Stimulated activated CD8-positive, alpha-beta memory T cell treated with anti-CD3 and anti-CD28 coated beads, Interleukin-15, amount 100 ng/mL, for 4 hours (primary cell): ENCODE results near the gene KCNK7.

ENCODE experiments used
- DNase-seq, 2 donors: peaks; one replicate each; pipeline ENCODE4 v3.0.0-alpha.2; 2020; ENCODE audit warnings: low read depth in 2 of 2

Gene KCNK7

DNA sequence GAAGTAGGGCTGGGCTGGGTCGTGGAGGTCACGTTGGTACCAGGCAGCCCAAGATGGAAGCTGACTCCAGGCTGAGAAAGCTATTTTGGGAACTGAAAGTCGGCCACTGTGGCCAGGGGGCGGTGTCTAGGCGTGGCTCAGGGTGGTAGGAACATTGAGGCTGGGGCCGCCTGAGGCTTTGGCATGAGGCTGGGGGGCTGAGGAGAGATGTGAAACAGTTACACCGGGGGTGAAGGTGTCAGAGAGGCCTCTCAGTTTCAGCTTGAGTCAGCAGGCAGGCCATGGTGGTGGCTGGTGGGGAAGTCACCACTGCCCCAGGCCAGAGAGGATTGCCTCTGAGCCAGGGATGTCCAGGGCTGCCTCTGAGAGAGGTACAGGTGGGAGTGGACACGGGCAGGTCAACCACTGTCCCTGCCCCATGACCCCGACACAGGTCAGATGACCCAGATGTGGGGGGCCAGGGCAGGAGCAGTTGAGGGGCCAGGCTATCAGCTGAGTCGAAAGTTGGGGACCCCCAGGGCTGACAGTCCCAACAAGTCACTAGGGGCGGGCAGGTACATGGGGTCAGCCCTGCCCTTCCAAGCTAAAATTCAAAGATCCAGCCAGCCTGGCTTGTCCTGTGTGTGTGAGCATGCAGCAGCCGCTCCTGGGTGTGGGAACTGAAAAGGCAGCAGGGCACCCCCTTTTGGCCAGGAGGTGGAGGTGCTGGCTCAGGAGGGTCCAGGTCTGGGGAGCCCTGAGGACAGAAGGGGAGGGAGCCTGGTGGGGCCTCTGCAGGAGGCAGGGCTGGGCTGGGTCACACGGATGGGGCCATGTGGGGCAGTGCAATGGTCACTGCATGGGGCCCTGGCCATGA, 7.2 kb downstream of the KCNK7 start:
- DNase-seq = peak; percentile 43 to 57

DNA sequence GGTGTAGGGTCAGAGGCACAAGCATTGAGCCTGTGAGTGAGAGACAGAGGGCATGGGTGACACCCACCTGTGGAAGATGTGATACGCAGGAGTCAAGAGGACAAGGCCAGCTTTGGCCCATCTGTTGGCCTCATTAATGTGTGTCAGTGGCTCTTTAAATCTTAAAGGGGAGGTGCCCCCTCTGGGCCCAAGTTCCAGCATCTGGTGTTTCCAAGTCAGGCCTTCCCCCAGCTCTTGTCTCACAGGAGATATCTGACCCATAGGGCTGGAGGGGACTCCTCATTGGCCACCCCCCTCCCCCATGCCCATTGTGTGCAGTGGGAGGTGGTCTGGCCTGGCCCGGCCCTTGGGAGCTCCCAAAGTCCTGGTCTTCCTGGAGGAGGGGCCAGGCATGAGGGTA, 8.9 kb downstream of the KCNK7 start:
- DNase-seq = no peak

DNA sequence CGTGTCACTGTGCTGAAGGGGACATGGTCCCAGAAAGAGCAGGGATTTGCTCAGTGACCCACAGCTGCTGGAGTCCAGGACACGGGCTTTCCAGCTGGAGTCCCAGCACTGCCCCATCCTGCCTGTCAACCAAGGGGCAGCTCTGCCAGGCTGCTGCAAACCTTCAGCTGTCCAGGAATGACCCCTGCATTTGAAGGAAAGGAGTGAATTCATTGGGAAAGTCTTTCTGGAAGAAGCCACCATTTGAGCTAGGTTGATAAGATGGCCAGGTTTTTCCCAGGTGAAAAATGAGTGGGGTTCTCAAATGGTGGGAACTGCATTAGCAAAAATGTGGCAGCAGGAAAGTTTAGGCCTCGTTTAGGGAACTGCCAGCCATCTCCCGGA, 9.4 kb downstream of the KCNK7 start:
- DNase-seq = no peak

DNA sequence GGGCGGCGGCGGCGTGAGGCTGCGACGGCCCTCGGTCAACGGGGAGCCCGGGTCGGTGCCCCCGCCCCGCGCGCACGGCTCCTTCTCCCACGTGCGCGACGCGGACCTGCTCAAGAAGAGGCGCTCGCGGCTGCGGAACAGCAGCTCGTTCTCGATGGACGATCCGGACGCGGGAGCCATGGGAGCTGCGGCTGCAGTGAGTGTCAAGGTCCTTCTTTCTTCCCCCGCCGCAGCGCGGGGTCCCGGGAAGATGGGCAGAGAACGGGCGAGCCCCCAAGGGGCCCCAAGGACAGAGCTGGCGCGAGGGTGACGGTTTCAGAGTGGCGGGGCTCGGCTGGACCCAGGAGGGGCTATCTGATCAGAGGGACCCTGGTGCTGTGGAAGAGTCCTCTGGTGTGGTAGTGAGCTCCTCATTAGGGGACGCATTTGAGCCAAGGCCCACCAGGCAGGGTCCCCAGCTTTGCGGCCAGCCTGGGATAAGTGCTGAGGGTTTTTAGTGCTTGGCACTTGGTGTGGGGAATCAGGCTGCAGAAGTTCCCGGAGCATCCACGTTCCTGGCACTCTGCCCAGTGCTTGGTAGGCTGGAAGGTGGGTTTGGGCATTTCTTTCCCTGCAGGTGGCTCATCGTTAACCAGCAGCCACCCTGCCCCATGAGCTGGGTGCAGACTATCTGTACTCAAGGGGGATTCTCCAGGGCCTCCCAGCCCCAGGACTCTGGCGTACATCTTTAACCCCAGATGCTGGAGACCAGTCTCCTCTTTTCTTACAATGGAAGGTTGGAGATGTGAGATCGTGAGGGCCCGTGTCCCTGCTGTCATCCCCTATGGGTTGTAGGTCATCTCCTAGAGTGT, 10.0 kb downstream of the KCNK7 start:
- no peak for DNase-seq

DNA sequence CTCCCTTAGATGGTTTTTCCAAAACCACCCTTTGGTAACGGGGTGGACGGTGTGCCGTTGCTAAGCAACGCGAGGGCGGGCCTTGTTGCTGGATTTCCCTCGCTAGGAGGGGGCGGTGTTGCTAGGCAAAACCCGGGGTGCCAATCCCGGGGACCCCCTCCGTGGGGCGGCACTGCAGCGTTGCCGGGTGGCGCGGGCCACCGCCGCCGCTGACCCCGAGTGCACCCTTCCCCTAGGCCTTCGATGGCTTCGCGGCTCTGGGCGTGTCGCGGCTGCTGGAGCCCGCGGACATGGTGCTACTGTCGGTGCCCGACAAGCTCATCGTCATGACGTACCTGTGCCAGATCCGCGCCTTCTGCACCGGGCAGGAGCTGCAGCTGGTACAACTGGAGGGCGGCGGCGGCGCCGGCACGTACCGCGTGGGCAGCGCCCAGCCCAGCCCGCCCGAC, 10.9 kb downstream of the KCNK7 start:
- DNase-seq = no peak

DNA sequence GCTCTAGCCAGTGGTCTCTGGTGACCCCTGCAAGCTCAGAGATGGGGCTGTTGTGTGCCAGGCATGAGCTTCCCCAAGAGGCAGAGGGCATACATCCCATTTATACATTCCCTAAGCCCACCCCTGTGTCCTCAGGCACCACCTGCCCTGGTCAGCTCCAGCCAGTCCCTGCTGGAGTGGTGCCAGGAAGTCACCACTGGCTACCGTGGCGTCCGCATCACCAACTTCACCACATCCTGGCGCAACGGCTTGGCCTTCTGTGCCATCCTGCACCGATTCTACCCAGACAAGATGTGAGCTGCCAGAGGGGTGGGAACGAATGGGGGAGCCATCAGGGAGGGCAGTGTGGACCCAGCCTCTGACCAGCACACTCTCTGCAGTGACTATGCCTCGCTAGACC, 11.5 kb downstream of the KCNK7 start:
- DNase-seq = no peak

DNA sequence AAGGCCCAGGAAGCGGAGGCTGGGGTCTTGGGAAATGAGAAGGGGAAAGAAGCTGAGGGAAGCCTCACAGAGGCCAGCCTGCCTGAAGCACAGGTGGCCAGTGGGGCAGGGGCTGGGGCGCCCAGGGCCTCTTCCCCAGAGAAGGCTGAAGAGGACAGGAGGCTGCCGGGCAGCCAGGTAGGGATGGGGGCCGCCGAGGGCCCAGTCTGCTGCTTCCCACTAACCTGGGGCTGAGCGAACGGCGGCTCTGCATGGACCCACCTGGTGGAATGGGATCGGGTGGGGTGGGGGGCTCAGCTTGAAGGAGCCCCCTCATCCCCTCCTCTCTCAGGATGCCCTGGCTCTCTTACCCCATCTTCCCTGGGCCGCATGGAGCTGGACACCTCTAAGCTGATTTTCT, 12.0 kb downstream of the KCNK7 start:
- no peak for DNase-seq

DNA sequence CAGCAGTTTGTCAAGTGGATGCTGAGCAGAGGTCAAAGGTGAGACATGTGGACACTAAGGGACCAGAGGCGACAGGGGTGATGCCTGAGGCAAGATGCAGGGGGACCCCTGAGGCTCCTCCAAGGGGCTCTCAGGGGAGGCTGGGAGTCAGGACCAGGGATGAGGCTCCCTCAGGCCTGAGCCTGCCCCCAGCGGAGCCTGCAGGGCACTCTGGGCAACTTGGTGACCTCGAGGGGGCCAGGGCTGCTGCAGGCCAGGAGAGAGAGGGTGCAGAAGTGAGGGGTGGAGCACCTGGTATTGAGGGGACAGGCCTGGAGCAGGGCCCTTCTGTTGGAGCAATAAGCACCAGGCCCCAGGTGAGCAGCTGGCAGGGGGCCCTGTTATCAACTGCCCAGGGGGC, 13.7 kb downstream of the KCNK7 start:
- DNase-seq = no peak

DNA sequence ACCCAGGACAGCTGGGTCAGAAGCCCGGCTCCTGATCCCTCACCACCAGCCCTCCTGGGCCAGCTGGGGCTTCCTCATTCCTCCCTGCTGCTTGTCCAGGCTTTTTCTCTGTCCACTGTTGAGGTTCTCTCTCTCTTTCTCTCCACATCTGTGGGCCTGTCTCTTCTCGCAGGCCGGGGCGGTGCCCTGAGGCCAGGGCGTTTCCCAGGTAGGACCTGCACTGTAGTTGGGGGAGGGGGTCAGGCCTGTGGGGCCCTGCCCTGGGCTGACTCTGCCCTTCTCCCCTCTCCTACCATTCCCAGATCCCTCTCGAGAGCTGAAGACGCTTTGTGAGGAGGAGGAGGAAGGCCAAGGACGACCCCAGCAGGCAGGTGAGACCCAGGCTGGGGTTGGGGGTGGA, 14.8 kb downstream of the KCNK7 start:
- no peak for DNase-seq

DNA sequence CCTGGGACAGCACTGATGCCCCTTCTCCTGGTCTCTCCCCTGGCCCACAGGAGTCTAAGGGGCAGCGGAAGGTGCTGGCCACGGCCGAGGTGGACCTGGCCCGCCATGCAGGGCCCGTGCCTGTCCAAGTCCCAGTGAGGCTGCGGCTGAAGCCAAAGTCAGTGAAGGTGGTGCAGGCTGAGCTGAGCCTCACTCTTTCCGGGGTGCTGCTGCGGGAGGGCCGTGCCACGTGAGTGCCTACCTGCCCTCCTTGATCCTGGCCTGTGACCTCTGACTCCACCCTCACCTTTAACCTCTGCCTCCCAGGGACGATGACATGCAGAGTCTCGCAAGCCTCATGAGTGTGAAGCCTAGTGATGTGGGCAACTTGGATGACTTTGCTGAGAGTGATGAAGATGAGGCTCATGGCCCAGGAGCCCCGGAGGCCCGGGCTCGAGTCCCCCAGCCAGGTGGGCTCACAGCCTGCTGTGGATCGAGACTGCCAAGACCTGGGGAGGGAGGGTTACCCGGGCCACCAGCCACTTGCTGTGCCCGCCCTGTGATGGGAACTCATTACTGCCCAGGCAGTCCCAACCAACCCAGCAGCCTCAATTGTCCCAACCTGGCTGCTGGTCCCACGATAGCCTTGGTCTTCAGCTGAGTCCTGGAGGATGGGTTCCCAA, 15.4 kb downstream of the KCNK7 start:
- DNase-seq = no peak

DNA sequence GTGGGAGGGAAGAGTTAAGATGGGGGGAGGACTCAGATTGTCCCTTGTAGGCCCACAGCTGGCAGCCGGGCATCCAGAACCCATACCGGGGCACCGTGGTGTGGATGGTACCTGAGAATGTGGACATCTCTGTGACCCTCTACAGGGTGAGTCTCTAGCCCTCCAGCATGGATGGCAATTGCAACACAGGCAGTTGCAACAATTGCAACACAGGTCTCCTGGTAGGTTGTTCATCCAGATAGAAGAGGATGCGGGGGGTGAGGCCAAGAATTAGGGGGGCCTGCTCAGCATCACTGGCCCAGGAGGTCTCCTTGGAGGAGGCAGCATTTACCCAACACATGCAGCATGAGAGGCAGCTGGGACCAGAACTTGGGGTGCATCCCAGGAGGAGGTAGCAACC, 16.3 kb downstream of the KCNK7 start:
- DNase-seq = no peak

DNA sequence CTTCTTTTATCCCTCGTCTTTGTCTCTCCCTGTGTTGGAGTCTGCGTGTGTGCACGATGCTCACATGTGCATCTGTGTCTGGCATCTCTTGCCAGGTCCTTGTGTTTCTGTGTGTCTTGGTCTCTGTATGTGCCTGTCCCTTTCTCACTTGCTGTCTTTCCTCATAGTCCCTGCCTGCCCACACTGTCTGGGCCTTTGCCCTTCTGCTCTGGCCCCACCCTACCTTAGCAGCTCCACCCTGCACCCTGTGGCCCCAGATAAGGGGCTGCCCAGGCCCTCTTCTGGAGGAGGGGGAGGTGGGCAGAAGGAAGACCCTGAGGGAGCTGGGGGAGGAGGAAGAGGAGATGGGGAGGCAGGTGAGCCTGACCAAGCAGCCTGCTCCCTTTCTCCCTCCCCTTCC, 16.9 kb downstream of the KCNK7 start:
- no peak for DNase-seq

DNA sequence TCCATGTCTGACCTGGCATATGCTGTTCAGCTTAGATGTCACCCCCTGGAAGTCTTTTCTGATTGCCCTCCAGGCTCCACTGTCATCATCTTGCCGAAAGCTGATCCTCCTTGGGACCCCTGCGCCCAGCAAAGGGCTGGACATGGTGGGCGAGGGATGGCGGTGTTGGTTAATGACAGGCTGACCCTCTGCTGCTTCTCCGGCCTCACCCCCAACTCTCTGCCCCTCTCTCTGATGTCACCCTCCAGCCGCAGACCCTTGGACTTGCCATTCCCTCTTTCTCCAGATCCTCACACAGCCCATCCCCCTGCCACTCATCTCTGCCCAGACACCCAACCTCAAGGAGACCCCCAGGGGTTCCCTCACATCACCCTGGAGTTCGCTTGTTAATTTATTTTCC, 17.5 kb downstream of the KCNK7 start:
- DNase-seq = no peak

DNA sequence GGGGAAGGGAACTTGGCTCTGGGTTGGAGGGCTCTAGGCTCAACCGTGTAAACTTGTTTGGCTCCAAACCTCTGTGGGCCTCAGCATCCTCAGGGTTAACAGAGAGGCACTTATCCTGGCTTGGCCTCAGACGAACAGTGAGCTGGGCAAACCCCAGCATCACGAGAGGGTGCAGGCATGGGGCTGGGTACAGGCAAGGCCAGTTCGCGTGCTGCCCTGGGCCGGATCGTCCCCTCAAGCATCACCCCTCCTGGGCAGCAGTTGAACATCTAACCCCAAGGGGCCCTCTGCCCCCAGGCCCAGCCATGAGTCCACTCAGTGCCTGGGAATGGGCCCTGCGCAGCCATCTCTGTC, 17.9 kb downstream of the KCNK7 start:
- no peak for DNase-seq

DNA sequence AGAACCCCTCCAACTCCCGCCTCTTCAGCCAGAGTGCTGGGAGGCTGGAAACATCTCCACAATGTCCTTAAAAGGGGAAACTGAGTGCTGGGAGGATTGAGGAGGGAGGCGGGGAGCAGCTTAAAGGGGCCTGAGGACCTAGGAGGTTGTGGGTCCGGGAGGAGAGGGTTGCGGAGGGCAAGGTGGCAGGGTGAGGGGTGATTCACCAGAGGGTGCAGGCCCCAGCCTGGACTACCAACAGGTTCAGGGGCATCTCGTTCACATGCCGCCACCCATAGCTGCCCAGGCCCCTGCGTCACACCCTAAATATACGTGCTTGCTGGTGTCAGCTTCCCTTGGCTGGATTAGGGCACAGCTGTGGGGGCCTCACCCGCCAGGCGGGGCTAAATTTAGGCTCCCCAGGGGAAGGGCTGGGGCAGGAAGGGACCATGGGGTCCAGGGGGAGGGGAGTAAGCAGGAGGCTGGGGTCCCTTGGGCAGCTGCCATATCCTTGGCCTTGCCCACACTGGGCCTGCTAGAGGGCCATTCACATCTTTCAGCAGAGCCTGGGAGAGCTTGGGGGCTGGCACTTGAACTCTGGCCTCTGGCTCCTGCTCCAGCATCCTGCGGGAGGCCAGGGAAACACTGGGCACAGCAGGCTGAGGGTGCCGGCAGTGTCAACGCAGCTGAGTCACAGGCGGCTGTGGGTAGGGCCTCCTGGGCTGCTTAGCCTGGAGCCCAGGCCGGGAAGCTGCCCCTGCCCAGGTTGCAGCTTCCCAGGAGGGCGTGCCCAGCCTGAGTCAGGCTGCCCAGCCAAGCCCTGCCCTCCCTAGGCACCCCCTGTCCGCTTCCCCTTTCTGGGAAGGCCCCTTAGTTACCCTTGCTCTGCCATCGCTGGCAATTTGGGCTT, 18.5 kb downstream of the KCNK7 start:
- no peak for DNase-seq

DNA sequence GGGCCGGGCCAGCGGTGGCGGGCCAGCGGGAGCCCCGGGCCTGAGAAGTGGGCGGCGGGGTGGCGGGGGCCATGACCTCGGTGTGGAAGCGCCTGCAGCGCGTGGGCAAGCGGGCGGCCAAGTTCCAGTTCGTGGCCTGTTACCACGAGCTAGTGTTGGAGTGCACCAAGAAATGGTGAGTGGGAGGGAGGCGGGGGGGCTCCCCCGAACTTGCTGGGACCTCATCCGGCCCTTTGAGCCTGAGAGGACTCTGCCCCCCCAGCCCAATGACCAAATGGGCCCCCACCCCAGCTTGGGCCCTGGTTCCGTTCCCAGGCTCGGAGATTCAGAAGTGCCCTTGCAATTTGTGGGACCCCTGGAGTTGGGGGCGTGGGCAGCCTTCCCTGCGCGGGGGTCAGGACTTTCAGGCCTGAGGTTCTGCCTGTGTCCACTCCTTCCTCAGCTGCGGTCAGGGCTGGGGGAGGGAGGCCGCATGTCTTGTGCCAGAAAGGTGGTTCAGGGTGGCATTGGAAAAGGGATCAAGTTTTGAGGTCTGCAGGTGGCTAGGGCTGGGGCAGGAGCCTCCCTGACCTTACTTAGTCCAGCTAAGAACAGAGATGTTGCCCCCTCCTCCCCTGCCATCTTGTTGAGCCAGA, 19.3 kb downstream of the KCNK7 start:
- DNase-seq = no peak

DNA sequence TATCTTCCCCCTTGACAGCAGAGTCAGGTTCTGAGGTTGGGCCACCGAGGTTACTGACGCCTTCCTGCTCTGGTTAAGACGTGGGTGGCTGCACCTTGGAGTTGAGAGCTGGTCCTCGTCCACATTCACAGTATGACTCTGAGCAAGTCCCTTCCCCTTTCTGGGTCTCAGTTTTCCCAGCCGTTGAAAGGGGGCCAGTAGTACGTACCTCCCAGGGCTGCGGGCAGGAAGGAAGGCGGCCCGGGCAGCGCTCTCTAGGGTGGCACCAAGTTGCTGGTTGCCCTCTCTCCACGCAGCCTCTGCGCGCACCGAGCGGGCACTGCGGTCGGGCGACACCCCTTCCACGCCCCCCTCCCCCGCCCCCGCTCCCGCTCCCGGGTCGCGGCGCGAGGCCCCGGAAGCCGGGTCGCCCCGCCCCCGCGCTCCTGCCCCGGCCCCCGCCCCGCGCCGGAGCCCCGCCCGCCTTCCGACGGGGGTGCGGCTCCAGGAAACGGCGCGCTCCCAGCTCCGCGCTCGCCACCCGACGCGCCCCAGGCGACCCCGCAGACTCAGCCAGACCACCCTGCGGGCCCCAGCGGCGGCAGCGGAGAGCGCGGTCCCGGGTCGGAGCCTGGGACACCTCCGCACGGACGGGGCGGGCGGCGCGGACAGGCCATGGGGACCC, 19.9 kb downstream of the KCNK7 start, which contains the start of gene EHBP1L1:
TSS of gene EHBP1L1 (plus strand) at position 486 of the 664 bp plus-strand sequence. CDS start 250 bp downstream, outside the sequence.
- peak; percentile 45 to 63 for DNase-seq

DNA sequence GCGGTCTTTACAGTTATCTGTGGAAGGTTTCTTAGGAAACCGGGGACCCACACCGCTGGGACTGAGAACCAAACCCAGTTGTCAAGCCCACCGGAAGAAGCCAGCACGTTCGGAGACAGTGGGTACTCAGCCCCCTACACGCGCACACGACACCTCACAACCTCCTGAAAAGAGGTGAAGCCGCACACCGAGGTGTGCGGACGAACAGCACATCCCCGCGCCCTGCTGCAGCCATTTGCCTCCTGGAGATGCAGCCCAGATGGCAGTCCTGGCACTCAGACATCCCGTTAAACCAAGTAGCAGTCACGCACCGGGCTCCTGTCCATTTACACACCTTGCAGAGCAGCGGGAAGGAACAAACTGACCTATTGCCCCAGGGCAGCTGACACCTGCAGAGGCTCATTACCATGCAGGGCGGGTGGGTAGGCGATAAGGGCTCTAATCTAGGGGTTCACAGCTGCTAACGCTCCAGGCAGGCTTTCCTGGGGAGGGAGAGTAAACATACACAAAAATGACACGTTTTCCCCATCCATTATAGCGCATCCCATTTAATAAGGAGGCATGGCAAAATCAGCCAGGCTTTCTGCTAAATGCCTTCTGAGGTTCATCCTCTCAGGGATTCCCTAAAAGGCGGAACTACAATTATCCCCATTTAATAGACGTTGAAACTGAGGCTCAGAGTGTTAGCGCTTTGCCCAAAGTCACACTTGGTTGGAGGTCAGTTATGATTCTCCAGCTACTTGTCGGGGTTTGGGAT, 20.6 kb downstream of the KCNK7 start:
- no peak for DNase-seq

DNA sequence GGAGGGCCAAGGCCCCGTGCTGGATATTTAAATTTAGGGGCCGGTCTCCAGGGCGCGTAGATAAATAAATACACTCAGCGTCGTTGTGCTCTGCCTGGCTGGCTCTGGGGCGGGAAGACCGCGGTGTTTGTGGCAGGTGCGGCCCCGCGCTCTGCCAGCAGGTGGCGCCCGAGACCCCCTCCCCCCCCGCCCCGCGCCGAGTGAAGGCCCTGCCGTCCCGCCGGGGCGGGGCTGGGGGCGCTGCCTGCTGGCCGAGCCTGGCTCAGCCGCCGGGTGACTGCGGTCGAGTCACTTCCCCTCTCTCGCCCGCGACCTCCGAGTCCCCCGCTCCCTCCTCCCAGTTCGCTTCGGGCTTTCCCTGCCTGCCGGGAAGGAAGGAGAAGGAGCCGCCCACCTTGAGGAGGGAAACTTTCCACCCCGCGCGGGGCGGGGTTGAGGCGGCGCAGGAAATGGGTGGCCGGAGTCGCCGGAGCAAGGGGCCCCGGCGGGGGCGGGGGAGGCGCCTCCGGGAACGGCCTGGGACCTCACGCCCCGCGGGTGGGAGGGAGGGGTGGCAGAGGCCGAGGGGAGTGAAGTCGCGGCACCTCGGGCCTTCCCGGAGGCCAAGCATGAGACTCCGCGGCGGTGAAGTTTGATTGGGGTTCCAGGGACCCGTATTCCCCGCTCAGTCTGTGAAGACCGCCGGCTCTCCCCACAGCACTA, 21.3 kb downstream of the KCNK7 start:
- peak; percentile 65 to 79 for DNase-seq
